Esophagus squamous epithelium (tissue), 4 donors: Measurements from ENCODE around the gene DLX1.

ENCODE experiments used
- POLR2A ChIP-seq, 4 donors: fragments of 450-650 bp; IDR thresholded peaks; one replicate each; pipeline ENCODE4 v1.6.1; 2017; ENCODE audit warnings: antibody characterized with exemption in 4 of 4, mild to moderate bottlenecking in 4 of 4, moderate library complexity in 3 of 4
- TF ChIP-seq, protein P1 (sequence below), 6 experiments: fragments of 450-650 bp in 4 of 6; fragments of 200-600 bp in 2 of 6; sonication (generic) in 2 of 6; IDR thresholded peaks; one replicate each; pipeline ENCODE4 v1.5.1; 2016 to 2019; ENCODE audit warnings: antibody characterized with exemption in 6 of 6, mild to moderate bottlenecking in 4 of 6, moderate library complexity in 4 of 6

DNA sequence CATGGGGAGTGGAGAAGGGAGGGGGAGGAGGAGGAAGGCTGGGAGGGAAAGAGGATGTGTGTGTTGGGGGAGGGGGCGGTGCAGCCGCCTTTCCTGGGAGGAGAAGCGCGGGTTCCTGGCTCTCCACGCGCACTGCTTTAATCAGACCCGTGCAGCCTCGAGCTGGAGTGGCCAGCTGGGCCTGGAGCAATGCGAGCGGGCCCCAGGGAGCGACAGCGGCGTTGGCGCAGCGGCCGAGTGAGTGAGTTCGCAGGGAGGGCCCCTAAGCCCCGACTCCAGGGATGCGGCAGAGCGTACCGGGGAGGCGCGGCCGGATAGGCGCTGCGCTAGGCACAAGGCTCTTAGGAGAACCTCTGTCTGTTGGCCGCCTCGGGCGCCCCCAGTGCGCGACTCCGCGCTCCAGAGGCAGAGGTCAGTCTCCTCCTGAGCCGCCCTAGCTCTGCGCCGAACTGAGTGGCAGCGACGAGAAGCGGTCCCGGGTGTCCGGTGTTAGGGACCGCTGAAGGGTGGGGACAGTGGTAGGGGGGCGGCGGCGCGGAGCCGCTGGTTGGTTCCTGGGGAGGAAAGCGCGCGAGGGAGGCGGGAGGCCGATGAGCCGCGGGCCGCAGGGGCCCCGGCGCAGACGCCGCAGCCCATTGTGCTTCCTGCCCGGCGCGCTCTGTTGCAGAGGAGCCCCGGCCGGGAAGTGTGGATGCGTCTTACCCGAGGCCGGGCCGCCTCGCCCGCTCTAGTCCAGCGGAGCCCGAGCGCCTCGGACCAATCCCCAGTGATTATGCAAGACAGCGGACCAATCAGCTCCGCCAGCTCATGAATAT, 455 bp upstream of the DLX1 start:
- TF ChIP-seq, protein P1, sequence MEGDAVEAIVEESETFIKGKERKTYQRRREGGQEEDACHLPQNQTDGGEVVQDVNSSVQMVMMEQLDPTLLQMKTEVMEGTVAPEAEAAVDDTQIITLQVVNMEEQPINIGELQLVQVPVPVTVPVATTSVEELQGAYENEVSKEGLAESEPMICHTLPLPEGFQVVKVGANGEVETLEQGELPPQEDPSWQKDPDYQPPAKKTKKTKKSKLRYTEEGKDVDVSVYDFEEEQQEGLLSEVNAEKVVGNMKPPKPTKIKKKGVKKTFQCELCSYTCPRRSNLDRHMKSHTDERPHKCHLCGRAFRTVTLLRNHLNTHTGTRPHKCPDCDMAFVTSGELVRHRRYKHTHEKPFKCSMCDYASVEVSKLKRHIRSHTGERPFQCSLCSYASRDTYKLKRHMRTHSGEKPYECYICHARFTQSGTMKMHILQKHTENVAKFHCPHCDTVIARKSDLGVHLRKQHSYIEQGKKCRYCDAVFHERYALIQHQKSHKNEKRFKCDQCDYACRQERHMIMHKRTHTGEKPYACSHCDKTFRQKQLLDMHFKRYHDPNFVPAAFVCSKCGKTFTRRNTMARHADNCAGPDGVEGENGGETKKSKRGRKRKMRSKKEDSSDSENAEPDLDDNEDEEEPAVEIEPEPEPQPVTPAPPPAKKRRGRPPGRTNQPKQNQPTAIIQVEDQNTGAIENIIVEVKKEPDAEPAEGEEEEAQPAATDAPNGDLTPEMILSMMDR (IDR thresholded peaks at IDR 0.05) = no peak
- no peak for TF ChIP-seq POLR2A (IDR thresholded peaks at IDR 0.05)
